Activated naive CD4-positive, alpha-beta T cell treated with anti-CD3 and anti-CD28 coated beads, Interleukin-2, amount 50 U/mL, for 24 hours (primary cell): ENCODE results near the gene DARS1.

ENCODE experiments used
- H3K27ac Mint-ChIP-seq: one replicate; pipeline ENCODE4 v1.8.0; 2021; ENCODE audit warnings: mild to moderate bottlenecking, mixed read lengths
- H3K27me3 Mint-ChIP-seq: one replicate; pipeline ENCODE4 v1.8.0; 2021; ENCODE audit warnings: mixed read lengths
- H3K36me3 Mint-ChIP-seq: one replicate; pipeline ENCODE4 v1.8.0; 2021; ENCODE audit warnings: mixed read lengths
- H3K4me1 Mint-ChIP-seq: one replicate; pipeline ENCODE4 v1.8.0; 2021; ENCODE audit warnings: mixed read lengths
- H3K4me3 Mint-ChIP-seq: one replicate; pipeline ENCODE4 v1.8.0; 2021; ENCODE audit warnings: mild to moderate bottlenecking, mixed read lengths
- H3K9me3 Mint-ChIP-seq: one replicate; pipeline ENCODE4 v1.8.0; 2021; ENCODE audit warnings: mixed read lengths

DARS1 gene

DNA sequence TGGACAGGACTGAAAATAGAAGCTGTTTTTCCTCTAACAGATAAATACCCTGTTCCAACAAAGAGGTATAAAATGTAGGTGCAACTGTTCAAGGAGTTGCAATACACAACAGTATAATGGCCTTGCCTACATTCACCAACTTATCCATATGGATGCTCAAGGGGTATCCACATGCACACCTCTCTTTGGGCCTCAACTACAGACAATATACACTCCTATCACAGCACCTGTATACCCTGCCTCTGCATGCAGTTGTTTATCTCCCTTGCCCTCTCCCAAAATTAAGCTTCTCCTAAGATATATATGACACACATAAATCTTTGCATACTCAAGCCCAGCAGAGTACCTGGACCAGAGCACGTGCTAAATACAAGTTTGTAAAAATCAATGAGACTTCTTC is 37.3 kb downstream of the DARS1 start:
- Mint-ChIP-seq H3K9me3 (no peaks in the 10 kb centered on the region), H3K27ac (peak overlapping the region; percentile 88), H3K4me3 (peak overlapping the region; percentile 72), H3K36me3 (peaks cover 40% of the 10 kb centered on the region), H3K27me3 (no peaks in the 10 kb centered on the region), H3K4me1 (peaks cover 74% of the 10 kb centered on the region)

DNA sequence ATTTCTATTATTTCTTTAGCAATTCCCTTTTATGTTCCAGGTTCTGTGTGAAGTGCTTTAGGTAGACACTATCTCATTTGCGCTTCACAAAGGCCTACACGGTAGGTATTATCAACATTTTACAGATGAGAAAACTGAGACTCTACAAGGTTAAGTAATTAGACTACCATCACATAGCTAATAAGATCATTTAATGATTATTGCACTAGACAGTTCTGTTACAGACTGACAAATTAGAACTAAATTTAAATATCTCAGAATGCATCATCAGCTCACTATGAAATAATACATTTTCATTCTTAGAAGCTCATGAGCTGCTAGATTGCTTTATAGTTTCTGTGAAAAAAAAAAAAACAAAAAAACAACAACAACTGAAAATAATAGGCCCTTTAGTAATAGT is 37.9 kb downstream of the DARS1 start:
- peaks cover 73% of the 10 kb centered on the region for H3K4me1 Mint-ChIP-seq
- H3K36me3 Mint-ChIP-seq: peaks cover 39% of the 10 kb centered on the region
- H3K27me3 Mint-ChIP-seq: no peaks in the 10 kb centered on the region
- no peak overlapping the region for H3K4me3 Mint-ChIP-seq
- H3K27ac Mint-ChIP-seq: peak overlapping the region; percentile 59
- H3K9me3 Mint-ChIP-seq: no peaks in the 10 kb centered on the region

DNA sequence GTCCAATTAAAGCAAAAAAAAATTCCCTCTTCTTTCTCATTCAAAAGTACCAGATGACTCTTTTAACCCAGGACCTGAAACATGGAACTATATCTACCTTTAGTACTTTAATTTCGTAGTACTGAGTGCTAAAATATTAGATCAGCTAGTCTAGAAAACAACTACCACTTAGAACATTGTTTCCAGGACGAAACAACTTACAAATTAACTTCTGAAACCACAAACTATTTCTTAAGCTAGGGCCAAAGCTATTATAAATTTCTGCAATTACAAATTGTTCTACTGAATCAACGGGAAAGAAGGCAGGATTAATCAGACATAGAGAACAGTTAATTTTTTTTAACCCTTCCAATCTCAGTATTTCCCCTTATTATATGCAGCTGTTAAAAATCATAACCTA is 39.9 kb downstream of the DARS1 start:
- no peaks in the 10 kb centered on the region for H3K9me3 Mint-ChIP-seq
- H3K36me3 Mint-ChIP-seq: peaks cover 33% of the 10 kb centered on the region
- no peak overlapping the region for H3K27ac Mint-ChIP-seq
- no peaks in the 10 kb centered on the region for H3K27me3 Mint-ChIP-seq
- no peak overlapping the region for H3K4me3 Mint-ChIP-seq
- peaks cover 64% of the 10 kb centered on the region for H3K4me1 Mint-ChIP-seq

GRCh38 chr2:135944625-135945024 is 40.8 kb downstream of the DARS1 start:
- peak overlapping the region; percentile 41 for H3K27ac Mint-ChIP-seq
- H3K27me3 Mint-ChIP-seq: no peaks in the 10 kb centered on the region
- no peaks in the 10 kb centered on the region for H3K9me3 Mint-ChIP-seq
- H3K4me3 Mint-ChIP-seq: no peak overlapping the region
- H3K36me3 Mint-ChIP-seq: peaks cover 34% of the 10 kb centered on the region
- peaks cover 64% of the 10 kb centered on the region for H3K4me1 Mint-ChIP-seq

- H3K9me3 Mint-ChIP-seq: no peaks in the 10 kb centered on the region
- no peaks in the 10 kb centered on the region for H3K27me3 Mint-ChIP-seq
- no peak overlapping the region for H3K27ac Mint-ChIP-seq
- H3K4me3 Mint-ChIP-seq: no peak overlapping the region
- H3K4me1 Mint-ChIP-seq: peaks cover 64% of the 10 kb centered on the region
- H3K36me3 Mint-ChIP-seq: peaks cover 37% of the 10 kb centered on the region
These were observed 42.3 kb downstream of the DARS1 start for GRCh38 chr2:135942936-135943688.

- peaks cover 33% of the 10 kb centered on the region for H3K36me3 Mint-ChIP-seq
- peaks cover 49% of the 10 kb centered on the region for H3K4me1 Mint-ChIP-seq
- no peak overlapping the region for H3K27ac Mint-ChIP-seq
- H3K4me3 Mint-ChIP-seq: no peak overlapping the region
- H3K9me3 Mint-ChIP-seq: no peaks in the 10 kb centered on the region
- no peaks in the 10 kb centered on the region for H3K27me3 Mint-ChIP-seq
These were observed 48.9 kb downstream of the DARS1 start for GRCh38 chr2:135936524-135936923.

DNA sequence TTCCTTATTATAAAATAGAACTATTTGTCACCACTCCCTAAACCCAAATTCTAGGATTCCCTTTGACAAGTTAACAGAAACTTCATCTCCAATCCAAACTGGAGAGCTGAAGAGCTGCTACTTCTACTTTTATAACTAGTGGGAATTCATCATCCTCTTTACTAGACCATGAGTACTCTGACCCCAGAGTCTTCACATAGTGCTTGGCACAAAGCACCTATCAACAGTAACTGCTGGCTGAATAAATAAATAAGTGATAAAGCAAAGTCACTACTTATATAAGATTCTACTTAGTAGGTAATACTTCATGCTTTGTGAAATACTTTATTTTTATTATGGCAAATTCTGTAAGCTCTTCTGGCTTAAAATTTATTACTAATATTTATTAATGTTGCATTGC is 49.5 kb downstream of the DARS1 start:
- no peaks in the 10 kb centered on the region for H3K9me3 Mint-ChIP-seq
- H3K36me3 Mint-ChIP-seq: peaks cover 33% of the 10 kb centered on the region
- H3K4me3 Mint-ChIP-seq: no peak overlapping the region
- peaks cover 47% of the 10 kb centered on the region for H3K4me1 Mint-ChIP-seq
- no peak overlapping the region for H3K27ac Mint-ChIP-seq
- no peaks in the 10 kb centered on the region for H3K27me3 Mint-ChIP-seq

- no peaks in the 10 kb centered on the region for H3K9me3 Mint-ChIP-seq
- H3K36me3 Mint-ChIP-seq: peaks cover 23% of the 10 kb centered on the region
- H3K4me1 Mint-ChIP-seq: peaks cover 14% of the 10 kb centered on the region
- H3K27ac Mint-ChIP-seq: no peak overlapping the region
- H3K27me3 Mint-ChIP-seq: no peaks in the 10 kb centered on the region
- no peak overlapping the region for H3K4me3 Mint-ChIP-seq
These were observed 53.5 kb downstream of the DARS1 start for GRCh38 chr2:135931776-135932443.

DNA sequence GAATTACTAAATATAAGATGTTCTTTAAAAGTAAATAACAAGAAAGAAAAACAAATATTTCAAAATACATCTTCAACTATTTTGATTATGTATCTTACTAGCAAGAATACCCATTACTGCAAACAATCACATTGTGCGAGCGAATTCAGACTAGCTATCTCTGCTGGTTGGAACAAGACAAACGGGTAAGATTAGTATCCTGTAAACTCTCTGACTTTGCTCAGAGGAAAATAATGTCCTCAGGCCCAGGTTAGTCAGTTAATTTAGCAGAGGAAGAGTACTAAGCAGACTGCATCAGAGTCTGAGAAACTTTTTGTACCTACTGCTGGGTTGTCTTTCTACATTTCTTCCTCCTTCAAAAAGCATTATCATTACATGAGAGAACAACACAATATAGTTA is 58.8 kb downstream of the DARS1 start:
- no peak overlapping the region for H3K4me3 Mint-ChIP-seq
- no peaks in the 10 kb centered on the region for H3K27me3 Mint-ChIP-seq
- H3K27ac Mint-ChIP-seq: no peak overlapping the region
- H3K36me3 Mint-ChIP-seq: peaks cover 12% of the 10 kb centered on the region
- H3K4me1 Mint-ChIP-seq: peaks cover 9% of the 10 kb centered on the region
- H3K9me3 Mint-ChIP-seq: no peaks in the 10 kb centered on the region

GRCh38 chr2:135925571-135925970 is 59.9 kb downstream of the DARS1 start:
- Mint-ChIP-seq H3K27me3 (no peaks in the 10 kb centered on the region), H3K9me3 (no peaks in the 10 kb centered on the region), H3K4me3 (no peak overlapping the region), H3K36me3 (peaks cover 13% of the 10 kb centered on the region), H3K4me1 (peaks cover 13% of the 10 kb centered on the region), H3K27ac (no peak overlapping the region)

GRCh38 chr2:135916207-135916606 is 69.2 kb downstream of the DARS1 start:
- Mint-ChIP-seq H3K4me3 (no peak overlapping the region), H3K27me3 (no peaks in the 10 kb centered on the region), H3K36me3 (peaks cover 11% of the 10 kb centered on the region), H3K4me1 (peaks cover 12% of the 10 kb centered on the region), H3K27ac (no peak overlapping the region), H3K9me3 (no peaks in the 10 kb centered on the region)

DNA sequence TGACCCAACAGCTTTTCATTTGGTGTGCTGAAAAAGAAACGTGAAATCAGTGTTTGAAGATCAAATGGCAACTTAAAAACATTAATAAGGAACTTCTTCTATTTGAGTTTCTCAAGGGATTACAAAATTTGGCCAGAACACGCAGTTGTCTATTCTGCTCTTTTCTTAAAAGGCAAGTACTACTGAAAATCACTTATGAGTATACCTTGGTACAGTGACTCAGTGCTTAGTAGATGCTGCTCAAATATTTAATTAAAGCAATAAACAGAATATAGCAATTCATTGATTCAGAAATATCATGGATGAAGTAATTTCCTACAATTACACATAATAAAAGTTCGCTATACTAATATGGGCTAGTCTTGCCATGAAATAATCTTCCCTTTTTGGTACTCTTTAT is 70.9 kb downstream of the DARS1 start:
- H3K27ac Mint-ChIP-seq: no peak overlapping the region
- H3K4me3 Mint-ChIP-seq: no peak overlapping the region
- H3K27me3 Mint-ChIP-seq: no peaks in the 10 kb centered on the region
- H3K9me3 Mint-ChIP-seq: no peaks in the 10 kb centered on the region
- H3K4me1 Mint-ChIP-seq: peaks cover 14% of the 10 kb centered on the region
- H3K36me3 Mint-ChIP-seq: peaks cover 12% of the 10 kb centered on the region

GRCh38 chr2:135913727-135914365 is 71.6 kb downstream of the DARS1 start:
- no peaks in the 10 kb centered on the region for H3K27me3 Mint-ChIP-seq
- H3K9me3 Mint-ChIP-seq: no peaks in the 10 kb centered on the region
- H3K27ac Mint-ChIP-seq: no peak overlapping the region
- peaks cover 14% of the 10 kb centered on the region for H3K36me3 Mint-ChIP-seq
- no peak overlapping the region for H3K4me3 Mint-ChIP-seq
- H3K4me1 Mint-ChIP-seq: peaks cover 11% of the 10 kb centered on the region

DNA sequence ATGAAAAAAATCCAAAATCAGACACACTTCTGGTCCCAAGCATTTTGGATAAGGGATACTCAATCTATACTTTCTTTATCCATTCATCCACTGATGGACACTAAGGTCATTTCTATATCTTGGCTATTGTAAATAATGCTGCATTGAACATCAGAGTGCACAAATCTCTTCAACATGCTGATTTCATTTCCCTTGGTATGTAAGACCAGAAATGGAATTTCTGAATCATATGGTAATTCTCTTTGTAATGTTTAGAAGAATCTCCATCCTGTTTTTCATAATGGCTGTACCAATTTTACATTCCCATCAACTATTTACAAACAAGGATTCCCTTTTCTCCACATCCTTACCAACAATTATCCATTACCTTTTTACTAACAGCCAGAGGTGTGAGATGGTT is 75.5 kb downstream of the DARS1 start:
- H3K4me3 Mint-ChIP-seq: no peak overlapping the region
- peaks cover 18% of the 10 kb centered on the region for H3K36me3 Mint-ChIP-seq
- peaks cover 8% of the 10 kb centered on the region for H3K4me1 Mint-ChIP-seq
- no peaks in the 10 kb centered on the region for H3K27me3 Mint-ChIP-seq
- no peaks in the 10 kb centered on the region for H3K9me3 Mint-ChIP-seq
- peak overlapping the region; percentile 30 for H3K27ac Mint-ChIP-seq

DNA sequence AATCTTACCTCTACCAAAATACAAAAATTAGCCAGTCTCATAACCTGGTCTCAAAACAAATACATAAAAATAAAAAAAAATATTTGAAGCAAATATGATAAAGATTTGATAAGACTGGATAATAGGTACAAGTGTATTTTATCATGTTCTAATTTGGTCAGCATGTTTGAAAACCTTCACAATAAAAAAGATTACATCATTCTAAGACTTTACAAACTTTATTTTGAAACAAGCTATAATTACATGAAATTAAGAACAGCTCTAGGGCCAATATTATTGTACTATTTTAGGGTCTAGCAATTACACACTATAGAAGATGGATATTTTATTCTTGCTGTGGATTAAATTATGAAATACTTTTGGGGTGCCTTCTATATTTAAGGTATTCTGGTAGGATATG is 79.7 kb downstream of the DARS1 start:
- peaks cover 16% of the 10 kb centered on the region for H3K36me3 Mint-ChIP-seq

GRCh38 chr2:135904341-135904989 is 81.0 kb downstream of the DARS1 start:
- H3K4me3 Mint-ChIP-seq: no peak overlapping the region
- H3K9me3 Mint-ChIP-seq: no peaks in the 10 kb centered on the region
- H3K4me1 Mint-ChIP-seq: no peaks in the 10 kb centered on the region
- peaks cover 12% of the 10 kb centered on the region for H3K36me3 Mint-ChIP-seq
- no peak overlapping the region for H3K27ac Mint-ChIP-seq
- no peaks in the 10 kb centered on the region for H3K27me3 Mint-ChIP-seq

More for the DNA sequence above, 79.7 kb downstream of the DARS1 start:
- Mint-ChIP-seq H3K27ac (no peak overlapping the region), H3K9me3 (no peaks in the 10 kb centered on the region), H3K27me3 (no peaks in the 10 kb centered on the region), H3K4me1 (peaks cover 4% of the 10 kb centered on the region), H3K4me3 (no peak overlapping the region)
